OCI-LY1 (cell line): ENCODE results near the gene SNX20.
A peak's percentile ranks its signal among the peaks of the same experiment; 100 is the strongest.

Experiments
- H2AFZ ChIP-seq: fragments of 200-600 bp; sonication (generic), shearing (Covaris generic); 2 replicates; pipeline ENCODE4 v1.6.0; 2014; ENCODE audit warnings: antibody characterized with exemption, mild to moderate bottlenecking, low read length
- H3F3A ChIP-seq: fragments of 200-600 bp; sonication (generic), shearing (Covaris generic); 2 replicates; pipeline ENCODE4 v1.6.0; 2014; ENCODE audit warnings: mild to moderate bottlenecking, antibody characterized with exemption, low read length, moderate library complexity; ENCODE audit not compliant: insufficient read depth
- H3K27ac ChIP-seq: fragments of 200-600 bp; sonication (generic); 2 replicates; pipeline ENCODE4 v1.5.1; 2014; ENCODE audit warnings: low read length, mixed run types, mild to moderate bottlenecking, low read depth; ENCODE audit not compliant: poor library complexity, severe bottlenecking
- H3K27me3 ChIP-seq: fragments of 200-600 bp; sonication (generic); 2 replicates; pipeline ENCODE4 v1.6.0; 2014; ENCODE audit warnings: antibody characterized with exemption, mild to moderate bottlenecking, low read length, moderate library complexity; ENCODE audit not compliant: insufficient read depth
- H3K36me3 ChIP-seq: fragments of 200-600 bp; sonication (generic); 2 replicates; pipeline ENCODE4 v1.6.1; 2014; ENCODE audit warnings: mild to moderate bottlenecking, antibody characterized with exemption, low read length, moderate library complexity, mixed read lengths; ENCODE audit not compliant: insufficient read depth
- H3K4me1 ChIP-seq: fragments of 200-600 bp; sonication (generic); 2 replicates; pipeline ENCODE4 v1.5.1; 2014; ENCODE audit warnings: mild to moderate bottlenecking, low read length, moderate library complexity; ENCODE audit not compliant: insufficient read depth, severe bottlenecking
- H3K4me2 ChIP-seq: fragments of 200-600 bp; sonication (generic), shearing (Covaris generic); 2 replicates; pipeline ENCODE4 v1.6.1; 2014; ENCODE audit warnings: low read length
- H3K4me3 ChIP-seq: fragments of 200-600 bp; sonication (generic); 2 replicates; pipeline ENCODE4 v1.5.1; 2014; ENCODE audit warnings: low read length, low read depth, mild to moderate bottlenecking, mixed read lengths; ENCODE audit not compliant: poor library complexity, severe bottlenecking
- H3K79me2 ChIP-seq: fragments of 200-600 bp; shearing (Covaris generic); 2 replicates; pipeline ENCODE4 v1.6.1; 2016; ENCODE audit warnings: mixed run types, low read length, mixed read lengths; ENCODE audit not compliant: insufficient read depth
- H3K9ac ChIP-seq: fragments of 200-600 bp; sonication (generic), shearing (Covaris generic); 2 replicates; pipeline ENCODE4 v1.6.1; 2014; ENCODE audit warnings: mild to moderate bottlenecking, low read length, mixed read lengths
- H3K9me2 ChIP-seq: fragments of 200-600 bp; sonication (generic), shearing (Covaris generic); 2 replicates; pipeline ENCODE4 v1.6.1; 2014; ENCODE audit warnings: low read depth, mild to moderate bottlenecking, low read length, mixed read lengths
- H3K9me3 ChIP-seq: fragments of 200-600 bp; shearing (Covaris generic); 2 replicates; pipeline ENCODE4 v1.6.1; 2014; ENCODE audit warnings: low read length, mixed read lengths
- H4K20me1 ChIP-seq: fragments of 200-600 bp; sonication (generic), shearing (Covaris generic); 2 replicates; pipeline ENCODE4 v1.6.0; 2016; ENCODE audit warnings: mild to moderate bottlenecking, low read length; ENCODE audit not compliant: insufficient read depth
- EZH2 ChIP-seq: fragments of 200-600 bp; sonication (generic), shearing (Covaris generic); IDR thresholded peaks from 2 replicates; pipeline ENCODE4 v1.8.0; 2017; ENCODE audit warnings: borderline replicate concordance, mixed run types, mild to moderate bottlenecking, antibody characterized with exemption, low read length, moderate library complexity, mixed read lengths
- TF ChIP-seq, protein P1 (sequence below): fragments of 200-600 bp; sonication (generic), shearing (Covaris generic); IDR thresholded peaks from 2 replicates; pipeline ENCODE4 v1.5.1; 2017; ENCODE audit warnings: mild to moderate bottlenecking, antibody characterized with exemption, low read length, moderate library complexity, mixed read lengths

Gene SNX20

DNA sequence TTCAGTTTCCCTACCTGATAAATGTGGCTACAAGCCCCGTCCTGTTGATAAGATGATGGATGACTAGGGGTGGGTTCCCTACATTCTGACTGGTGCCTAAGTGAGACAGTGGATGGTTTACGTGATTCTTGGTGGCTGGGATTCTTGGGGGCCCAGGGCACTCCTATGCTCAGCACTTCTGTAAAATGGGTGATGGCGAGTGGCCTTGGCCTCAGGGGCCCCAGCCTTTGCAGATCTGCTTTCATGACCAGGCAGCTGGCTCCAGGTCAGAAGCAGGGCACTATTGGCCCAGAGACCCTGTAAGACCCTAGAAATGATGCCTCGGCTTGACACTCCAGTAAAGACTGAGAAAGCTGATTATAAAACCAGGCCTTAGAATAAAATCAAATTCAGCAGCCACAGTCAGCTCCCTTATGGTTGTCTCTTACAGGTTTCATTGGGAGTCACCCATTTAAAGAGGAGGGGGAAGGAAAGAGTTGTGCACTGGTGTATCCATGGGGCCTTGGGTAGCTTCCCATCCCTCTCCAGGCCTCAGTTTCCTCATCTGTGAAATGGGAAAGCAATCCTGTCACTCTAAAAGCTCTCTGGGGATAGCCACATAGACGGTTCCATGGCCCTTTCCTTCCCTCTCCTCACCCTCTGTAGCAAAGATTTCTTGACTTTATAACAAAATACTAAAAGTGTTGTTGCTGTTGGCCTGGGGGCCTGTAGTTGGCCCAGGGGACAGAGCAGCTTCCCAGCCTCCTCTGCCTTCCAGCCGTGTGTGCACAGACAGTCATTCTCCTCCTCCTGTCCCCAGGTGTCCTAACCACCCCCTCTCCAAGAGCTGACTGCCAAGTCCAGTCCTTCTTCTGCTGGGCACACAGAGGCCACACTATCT lies 1.2 kb downstream of the SNX20 start:
- H3K9ac ChIP-seq: peak overlapping the region; percentile 63; the same call in 1 of the 2 replicates
- peaks cover 38% of the 10 kb centered on the region for H3K4me1 ChIP-seq
- TF ChIP-seq, protein P1, sequence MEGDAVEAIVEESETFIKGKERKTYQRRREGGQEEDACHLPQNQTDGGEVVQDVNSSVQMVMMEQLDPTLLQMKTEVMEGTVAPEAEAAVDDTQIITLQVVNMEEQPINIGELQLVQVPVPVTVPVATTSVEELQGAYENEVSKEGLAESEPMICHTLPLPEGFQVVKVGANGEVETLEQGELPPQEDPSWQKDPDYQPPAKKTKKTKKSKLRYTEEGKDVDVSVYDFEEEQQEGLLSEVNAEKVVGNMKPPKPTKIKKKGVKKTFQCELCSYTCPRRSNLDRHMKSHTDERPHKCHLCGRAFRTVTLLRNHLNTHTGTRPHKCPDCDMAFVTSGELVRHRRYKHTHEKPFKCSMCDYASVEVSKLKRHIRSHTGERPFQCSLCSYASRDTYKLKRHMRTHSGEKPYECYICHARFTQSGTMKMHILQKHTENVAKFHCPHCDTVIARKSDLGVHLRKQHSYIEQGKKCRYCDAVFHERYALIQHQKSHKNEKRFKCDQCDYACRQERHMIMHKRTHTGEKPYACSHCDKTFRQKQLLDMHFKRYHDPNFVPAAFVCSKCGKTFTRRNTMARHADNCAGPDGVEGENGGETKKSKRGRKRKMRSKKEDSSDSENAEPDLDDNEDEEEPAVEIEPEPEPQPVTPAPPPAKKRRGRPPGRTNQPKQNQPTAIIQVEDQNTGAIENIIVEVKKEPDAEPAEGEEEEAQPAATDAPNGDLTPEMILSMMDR: no peak
- TF ChIP-seq EZH2: no peak
- no peaks in the 10 kb centered on the region for H3K79me2 ChIP-seq
- H2AFZ ChIP-seq: no peak overlapping the region
- no peaks in the 10 kb centered on the region for H3F3A ChIP-seq
- H3K27me3 ChIP-seq: no peaks in the 10 kb centered on the region
- H4K20me1 ChIP-seq: no peaks in the 10 kb centered on the region
- peak overlapping the region; percentile 24 for H3K27ac ChIP-seq
- H3K4me3 ChIP-seq: peak overlapping the region; percentile 63
- H3K4me2 ChIP-seq: peak overlapping the region; percentile 83
- no peaks in the 10 kb centered on the region for H3K9me3 ChIP-seq
- no peaks in the 10 kb centered on the region for H3K9me2 ChIP-seq
- peaks cover 13% of the 10 kb centered on the region; the same call in 1 of the 2 replicates for H3K36me3 ChIP-seq

DNA sequence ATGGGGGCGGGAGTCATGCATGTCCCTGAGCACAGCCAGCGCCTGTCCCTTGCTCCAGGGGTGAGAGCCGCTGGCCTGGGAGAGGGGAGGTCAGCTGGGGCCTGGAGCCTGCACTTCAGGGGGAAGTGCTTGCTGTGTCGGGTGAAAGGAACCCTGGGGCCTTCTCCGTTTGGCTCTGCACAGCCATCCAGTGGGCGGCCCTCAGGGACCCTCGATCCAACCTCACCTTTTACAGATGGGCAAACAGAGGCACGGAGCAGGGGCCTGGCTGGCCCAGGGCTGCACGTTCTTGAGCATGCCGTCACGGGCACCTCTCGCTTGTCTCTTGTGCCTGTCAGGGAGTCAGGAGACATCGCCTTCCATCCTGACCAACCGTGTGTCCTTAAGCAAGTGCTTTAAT lies 1.8 kb downstream of the SNX20 start:
- Histone ChIP-seq H3K36me3 (peaks cover 19% of the 10 kb centered on the region; the same call in 1 of the 2 replicates), H3K9me3 (no peaks in the 10 kb centered on the region), H3K79me2 (no peaks in the 10 kb centered on the region), H3F3A (no peaks in the 10 kb centered on the region), H3K4me3 (no peak overlapping the region), H3K27me3 (no peaks in the 10 kb centered on the region), H3K4me2 (no peak overlapping the region), H3K27ac (no peak overlapping the region), H3K4me1 (peaks cover 32% of the 10 kb centered on the region), H3K9ac (no peak overlapping the region), H3K9me2 (no peaks in the 10 kb centered on the region), H4K20me1 (no peaks in the 10 kb centered on the region), H2AFZ (no peak overlapping the region)
- TF ChIP-seq EZH2: no peak
- TF ChIP-seq, protein P1: no peak

GRCh38 chr16:50678531-50678930 lies 2.6 kb downstream of the SNX20 start:
- Histone ChIP-seq H3F3A (no peaks in the 10 kb centered on the region), H3K9ac (no peak overlapping the region), H3K36me3 (peaks cover 23% of the 10 kb centered on the region), H3K9me3 (no peaks in the 10 kb centered on the region; the same call in 1 of the 2 replicates), H2AFZ (no peak overlapping the region), H3K79me2 (no peaks in the 10 kb centered on the region), H4K20me1 (no peaks in the 10 kb centered on the region), H3K4me3 (no peak overlapping the region), H3K27ac (no peak overlapping the region), H3K27me3 (no peaks in the 10 kb centered on the region), H3K9me2 (no peaks in the 10 kb centered on the region), H3K4me1 (peaks cover 24% of the 10 kb centered on the region), H3K4me2 (no peak overlapping the region)
- TF ChIP-seq EZH2: no peak
- TF ChIP-seq, protein P1: no peak
